Keratinocyte (primary cell): ENCODE data around the gene INTS14. TPM values are rescaled to one million over a fixed set of nuclear protein-coding genes. Genes with fewer than 3 reads are reported as not detected.

ENCODE experiments used
- DNase-seq: peaks from one replicate; pipeline ENCODE4 v3.0.0-alpha.2; 2011; ENCODE audit warnings: low read depth, missing footprints, low spot score
- FAIRE-seq: peaks from 2 replicates; lab custom pipeline; 2011; peaks lifted over from hg19 to GRCh38; lab: Jason Lieb, UNC
- H2AFZ ChIP-seq: 2 replicates; pipeline ENCODE4 v1.6.0; 2012; ENCODE audit warnings: low read length, control low read depth, inconsistent platforms; ENCODE audit not compliant: control insufficient read depth
- H3K27ac ChIP-seq: 2 replicates; pipeline ENCODE4 v1.5.1; 2011; ENCODE audit warnings: low read length; ENCODE audit not compliant: control insufficient read depth, insufficient read depth
- H3K27me3 ChIP-seq: 3 replicates; pipeline ENCODE4 v1.6.0; 2011; ENCODE audit warnings: low read length; ENCODE audit not compliant: control insufficient read depth, insufficient read depth; ENCODE audit errors: extremely low read depth
- H3K36me3 ChIP-seq, 2 experiments: 2 replicates in 1 of 2; 3 replicates in 1 of 2; pipeline ENCODE4 v1.5.1; 2011; ENCODE audit warnings: low read length in 2 of 2, mild to moderate bottlenecking in 1 of 2; ENCODE audit not compliant: control insufficient read depth in 2 of 2, insufficient read depth in 2 of 2; ENCODE audit errors: extremely low read depth in 1 of 2
- H3K4me1 ChIP-seq: 3 replicates; pipeline ENCODE4 v1.5.1; 2011; ENCODE audit warnings: low read length; ENCODE audit not compliant: control insufficient read depth, insufficient read depth; ENCODE audit errors: extremely low read depth
- H3K4me2 ChIP-seq: 3 replicates; pipeline ENCODE4 v1.6.0; 2011; ENCODE audit warnings: low read depth, low read length; ENCODE audit not compliant: control insufficient read depth, insufficient read depth; ENCODE audit errors: extremely low read depth
- H3K4me3 ChIP-seq, 3 experiments: fragments of 200-600 bp in 1 of 3; sonication (generic) in 1 of 3; 2 replicates in 2 of 3; 3 replicates in 1 of 3; pipeline ENCODE4 v1.5.1; 2011 to 2016; ENCODE audit warnings: low read length in 3 of 3, mild to moderate bottlenecking in 3 of 3, control low read depth in 2 of 3, inconsistent platforms in 1 of 3, low read depth in 1 of 3, mixed read lengths in 1 of 3, mixed run types in 1 of 3, moderate library complexity in 1 of 3; ENCODE audit not compliant: control insufficient read depth in 2 of 3, insufficient read depth in 2 of 3; ENCODE audit errors: extremely low read depth in 1 of 3
- H3K79me2 ChIP-seq: 2 replicates; pipeline ENCODE4 v1.6.0; 2012; ENCODE audit warnings: low read length; ENCODE audit not compliant: control insufficient read depth, insufficient read depth
- H3K9ac ChIP-seq: 3 replicates; pipeline ENCODE4 v1.6.0; 2011; ENCODE audit warnings: low read length; ENCODE audit not compliant: control insufficient read depth, insufficient read depth; ENCODE audit errors: extremely low read depth
- H3K9me1 ChIP-seq: 3 replicates; pipeline ENCODE4 v1.6.0; 2011; ENCODE audit warnings: low read length; ENCODE audit not compliant: control insufficient read depth, insufficient read depth; ENCODE audit errors: extremely low read depth
- H3K9me3 ChIP-seq: 2 replicates; pipeline ENCODE4 v1.5.1; 2012; ENCODE audit warnings: low read depth, low read length; ENCODE audit not compliant: control insufficient read depth
- H4K20me1 ChIP-seq: 3 replicates; pipeline ENCODE4 v1.6.0; 2011; ENCODE audit warnings: low read length; ENCODE audit not compliant: control insufficient read depth, insufficient read depth; ENCODE audit errors: extremely low read depth
- CTCF ChIP-seq, 3 experiments: IDR thresholded peaks in 1 of 3; conservative IDR thresholded peaks in 1 of 3; optimal IDR thresholded peaks in 1 of 3; 2 replicates in 2 of 3; 3 replicates in 1 of 3; pipeline versions ENCODE3 to v1.5.1; 2011; ENCODE audit warnings: low read length in 3 of 3, mild to moderate bottlenecking in 3 of 3, moderate library complexity in 2 of 3, control low read depth in 1 of 3, inconsistent platforms in 1 of 3; ENCODE audit not compliant: insufficient read depth in 2 of 3; ENCODE audit errors: extremely low read depth in 1 of 3
- EZH2 ChIP-seq: IDR thresholded peaks from one replicate; pipeline ENCODE4 v1.6.1; 2012; ENCODE audit warnings: inconsistent platforms, mild to moderate bottlenecking, low read length, moderate library complexity
- dilution Hi-C: fragments of 300-500 bp; cut with MboI; formaldehyde crosslinking; loops from one replicate; pipeline ENCODE4 v1.7.0; 2020; ENCODE audit warnings: low sequenced_read_pairs; ENCODE audit not compliant: extremely low pct_ligation_motif_present
- polyA plus RNA-seq, 5 experiments: library from polyadenylated mRNA; depleted of rRNA in 3 of 5; stranded (reverse) in 3 of 5; stranded (forward) in 1 of 5; unstranded in 1 of 5; fragments of >200 nt; gene quantifications; 1 replicate in 1 of 5; 2 replicates in 3 of 5; 3 replicates in 1 of 5; pipeline versions ENCODE4 v1.2.1 to v1.2.3, GENCODE V29; 2011 to 2012; ENCODE audit warnings: missing spikeins in 2 of 5, low read depth in 1 of 5, low replicate concordance in 1 of 5

INTS14 gene
- polyA plus RNA-seq, 1 donor (not counting 4 experiments of a cell fraction or from before 2014, with no cell fraction given) = 51.0 TPM

- no peak overlapping the region for H2AFZ ChIP-seq
- DNase-seq (no peak), FAIRE-seq (no peak)
- H3K9me3 ChIP-seq = no peaks in the 10 kb centered on the region
- H3K4me3 ChIP-seq = no peak overlapping the region
- no peaks in the 10 kb centered on the region for H3K27me3 ChIP-seq
- no peak overlapping the region for H3K9ac ChIP-seq
- dilution Hi-C loops = no loop called here
- no peak overlapping the region for H3K27ac ChIP-seq
- H3K4me2 ChIP-seq = no peak overlapping the region
- TF ChIP-seq CTCF (optimal IDR thresholded peaks at IDR 0.05 in 1 of 3, IDR thresholded peaks at IDR 0.05 in 1 of 3, conservative IDR thresholded peaks at IDR 0.05 in 1 of 3; ENCODE audit: extremely low read depth in 1 of 3, insufficient read depth in 2 of 3, low read length in 3 of 3) = no peak
- H3K4me1 ChIP-seq = peaks cover 4% of the 10 kb centered on the region
- H4K20me1 ChIP-seq = no peaks in the 10 kb centered on the region
- H3K79me2 ChIP-seq = peaks cover 57% of the 10 kb centered on the region
- H3K36me3 ChIP-seq = no peaks in the 10 kb centered on the region
- no peaks in the 10 kb centered on the region for H3K9me1 ChIP-seq
Observed at GRCh38 chr15:65547841-65548240, 63.1 kb downstream of the INTS14 start.

DNA sequence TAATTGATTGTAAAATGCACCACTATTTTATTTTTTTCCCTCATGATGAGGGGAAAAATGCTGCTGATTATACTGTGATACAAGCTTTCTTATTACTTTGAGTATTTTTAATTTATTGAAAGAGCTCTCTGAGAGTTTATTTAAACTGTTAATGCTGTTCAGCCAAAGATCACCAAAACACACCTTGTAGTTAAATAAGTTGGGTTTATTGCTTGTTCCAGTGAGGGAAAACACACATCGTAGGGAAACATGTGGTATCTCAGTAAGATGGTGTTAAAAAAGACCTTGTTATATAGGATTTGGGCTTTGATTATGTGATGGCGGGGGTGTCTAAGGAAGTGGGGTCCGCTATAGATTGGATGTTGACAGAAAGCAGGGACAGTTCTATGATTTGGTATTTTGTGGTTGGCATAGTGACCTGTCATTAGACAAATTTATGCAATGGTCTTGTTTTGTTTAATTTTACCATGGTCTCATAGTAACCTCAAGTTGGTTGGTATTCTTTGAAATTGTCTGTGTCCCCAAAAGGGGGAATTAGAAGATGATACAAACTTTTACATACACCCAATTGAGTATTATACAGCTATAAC is 69.6 kb downstream of the INTS14 start:
- no peaks in the 10 kb centered on the region for H3K9me1 ChIP-seq
- no peak overlapping the region for H3K9ac ChIP-seq
- H3K4me3 ChIP-seq = no peak overlapping the region
- H3K79me2 ChIP-seq = peaks cover 82% of the 10 kb centered on the region
- dilution Hi-C loops = no loop called here
- H4K20me1 ChIP-seq = no peaks in the 10 kb centered on the region
- no peak for DNase-seq
- H3K9me3 ChIP-seq = no peaks in the 10 kb centered on the region
- H3K4me1 ChIP-seq = peaks cover 4% of the 10 kb centered on the region
- no peak overlapping the region for H2AFZ ChIP-seq
- FAIRE-seq = no peak
- no peaks in the 10 kb centered on the region for H3K27me3 ChIP-seq
- no peak for TF ChIP-seq EZH2
- no peak for TF ChIP-seq CTCF (optimal IDR thresholded peaks at IDR 0.05 in 1 of 3, IDR thresholded peaks at IDR 0.05 in 1 of 3, conservative IDR thresholded peaks at IDR 0.05 in 1 of 3; ENCODE audit: extremely low read depth in 1 of 3, insufficient read depth in 2 of 3, low read length in 3 of 3)
- H3K4me2 ChIP-seq = no peak overlapping the region
- no peak overlapping the region for H3K27ac ChIP-seq
- no peaks in the 10 kb centered on the region for H3K36me3 ChIP-seq
